Nephron (organoid): ENCODE measurements around the gene VWC2L.

Experiments
- H3K27ac Mint-ChIP-seq, 3 experiments: 2 replicates each; pipeline ENCODE4 v1.8.0; 2020; ENCODE audit warnings: mixed read lengths in 3 of 3, mild to moderate bottlenecking in 2 of 3, moderate library complexity in 1 of 3
- H3K27me3 Mint-ChIP-seq: 2 replicates; pipeline ENCODE4 v1.8.0; 2021; ENCODE audit warnings: low read depth, mild to moderate bottlenecking, moderate library complexity, mixed read lengths
- H3K36me3 Mint-ChIP-seq: 2 replicates; pipeline ENCODE4 v1.8.0; 2020; ENCODE audit warnings: low read depth, mixed read lengths
- H3K4me1 Mint-ChIP-seq: 2 replicates; pipeline ENCODE4 v1.8.0; 2020; ENCODE audit warnings: mixed read lengths
- H3K4me3 Mint-ChIP-seq, 3 experiments: 2 replicates each; pipeline ENCODE4 v1.8.0; 2020; ENCODE audit warnings: mild to moderate bottlenecking in 3 of 3, mixed read lengths in 3 of 3, moderate library complexity in 2 of 3
- H3K9me3 Mint-ChIP-seq: 2 replicates; pipeline ENCODE4 v1.8.0; 2020; ENCODE audit warnings: mixed read lengths
- TF ChIP-seq, protein P1 (sequence below), 3 experiments: fragments of 200-600 bp; sonication (generic); IDR thresholded peaks; one replicate each; pipeline ENCODE4 v1.5.0; 2021; ENCODE audit warnings: antibody characterized with exemption in 3 of 3; ENCODE audit not compliant: unreplicated experiment in 3 of 3

VWC2L gene

DNA sequence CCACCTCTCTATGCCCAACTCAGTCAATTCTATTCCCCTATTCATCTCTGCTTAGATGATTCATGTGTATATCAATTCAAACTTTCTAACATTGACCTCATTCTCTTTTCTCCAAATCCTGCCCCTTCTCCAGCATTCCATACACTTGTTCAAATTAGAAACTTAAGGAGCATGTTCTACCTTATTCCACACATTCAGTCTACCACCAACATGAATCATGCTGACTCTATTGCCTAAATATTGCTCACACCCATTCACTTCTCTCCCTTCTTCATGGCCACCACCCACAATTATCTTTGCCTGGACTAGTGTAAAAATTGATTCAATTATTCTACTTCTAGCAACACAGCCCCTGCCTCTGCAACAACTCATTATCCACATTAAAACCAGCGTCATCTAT, 147.5 kb downstream of the VWC2L start:
- Mint-ChIP-seq H3K4me3 (no peak overlapping the region), H3K27me3 (peaks cover 3% of the 10 kb centered on the region), H3K36me3 (no peaks in the 10 kb centered on the region), H3K9me3 (peaks cover 9% of the 10 kb centered on the region), H3K4me1 (no peaks in the 10 kb centered on the region), H3K27ac (no peak overlapping the region)
- TF ChIP-seq, protein P1, sequence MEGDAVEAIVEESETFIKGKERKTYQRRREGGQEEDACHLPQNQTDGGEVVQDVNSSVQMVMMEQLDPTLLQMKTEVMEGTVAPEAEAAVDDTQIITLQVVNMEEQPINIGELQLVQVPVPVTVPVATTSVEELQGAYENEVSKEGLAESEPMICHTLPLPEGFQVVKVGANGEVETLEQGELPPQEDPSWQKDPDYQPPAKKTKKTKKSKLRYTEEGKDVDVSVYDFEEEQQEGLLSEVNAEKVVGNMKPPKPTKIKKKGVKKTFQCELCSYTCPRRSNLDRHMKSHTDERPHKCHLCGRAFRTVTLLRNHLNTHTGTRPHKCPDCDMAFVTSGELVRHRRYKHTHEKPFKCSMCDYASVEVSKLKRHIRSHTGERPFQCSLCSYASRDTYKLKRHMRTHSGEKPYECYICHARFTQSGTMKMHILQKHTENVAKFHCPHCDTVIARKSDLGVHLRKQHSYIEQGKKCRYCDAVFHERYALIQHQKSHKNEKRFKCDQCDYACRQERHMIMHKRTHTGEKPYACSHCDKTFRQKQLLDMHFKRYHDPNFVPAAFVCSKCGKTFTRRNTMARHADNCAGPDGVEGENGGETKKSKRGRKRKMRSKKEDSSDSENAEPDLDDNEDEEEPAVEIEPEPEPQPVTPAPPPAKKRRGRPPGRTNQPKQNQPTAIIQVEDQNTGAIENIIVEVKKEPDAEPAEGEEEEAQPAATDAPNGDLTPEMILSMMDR (IDR thresholded peaks at IDR 0.05; ENCODE audit: unreplicated experiment in 3 of 3): no peak

- no peak overlapping the region for H3K27ac Mint-ChIP-seq
- H3K4me3 Mint-ChIP-seq: no peak overlapping the region
- H3K27me3 Mint-ChIP-seq: peaks cover 3% of the 10 kb centered on the region
- peaks cover 21% of the 10 kb centered on the region for H3K9me3 Mint-ChIP-seq
- TF ChIP-seq, protein P1 (IDR thresholded peaks at IDR 0.05; ENCODE audit: unreplicated experiment in 3 of 3): no peak
- H3K4me1 Mint-ChIP-seq: no peaks in the 10 kb centered on the region
- H3K36me3 Mint-ChIP-seq: no peaks in the 10 kb centered on the region
Observed at GRCh38 chr2:214560176-214560575, 149.3 kb downstream of the VWC2L start.

- no peaks in the 10 kb centered on the region for H3K4me1 Mint-ChIP-seq
- TF ChIP-seq, protein P1 (IDR thresholded peaks at IDR 0.05; ENCODE audit: unreplicated experiment in 3 of 3): no peak
- no peaks in the 10 kb centered on the region for H3K36me3 Mint-ChIP-seq
- H3K27me3 Mint-ChIP-seq: peaks cover 3% of the 10 kb centered on the region
- H3K27ac Mint-ChIP-seq: no peak overlapping the region
- no peak overlapping the region for H3K4me3 Mint-ChIP-seq
- peaks cover 24% of the 10 kb centered on the region for H3K9me3 Mint-ChIP-seq
Observed at GRCh38 chr2:214560618-214561190, 149.8 kb downstream of the VWC2L start.

GRCh38 chr2:214565246-214565645, 154.4 kb downstream of the VWC2L start:
- Mint-ChIP-seq H3K9me3 (peaks cover 17% of the 10 kb centered on the region), H3K27ac (no peak overlapping the region), H3K36me3 (no peaks in the 10 kb centered on the region), H3K27me3 (peaks cover 4% of the 10 kb centered on the region), H3K4me3 (no peak overlapping the region), H3K4me1 (peaks cover 16% of the 10 kb centered on the region)
- TF ChIP-seq, protein P1 (IDR thresholded peaks at IDR 0.05; ENCODE audit: unreplicated experiment in 3 of 3): no peak

- TF ChIP-seq, protein P1 (IDR thresholded peaks at IDR 0.05; ENCODE audit: unreplicated experiment in 3 of 3): no peak
- Mint-ChIP-seq H3K27ac (peak overlapping the region; percentile 4 to 49 (median 21)), H3K4me3 (no peak overlapping the region), H3K4me1 (peaks cover 16% of the 10 kb centered on the region), H3K27me3 (peaks cover 4% of the 10 kb centered on the region), H3K9me3 (peaks cover 17% of the 10 kb centered on the region), H3K36me3 (no peaks in the 10 kb centered on the region)
Observed at GRCh38 chr2:214566457-214566856, 155.6 kb downstream of the VWC2L start.

- H3K4me3 Mint-ChIP-seq: no peak overlapping the region
- peaks cover 4% of the 10 kb centered on the region for H3K27me3 Mint-ChIP-seq
- peaks cover 18% of the 10 kb centered on the region for H3K4me1 Mint-ChIP-seq
- H3K27ac Mint-ChIP-seq: peak overlapping the region; percentile 82 to 94 (median 87)
- H3K36me3 Mint-ChIP-seq: no peaks in the 10 kb centered on the region
- H3K9me3 Mint-ChIP-seq: peaks cover 9% of the 10 kb centered on the region
- TF ChIP-seq, protein P1 (IDR thresholded peaks at IDR 0.05; ENCODE audit: unreplicated experiment in 3 of 3): no peak
Observed at GRCh38 chr2:214569419-214570035, 158.7 kb downstream of the VWC2L start.
